Gastroesophageal sphincter (tissue), 3 donors: Measurements from ENCODE around the gene ABAT.

Experiments used
- CTCF ChIP-seq, 4 experiments: fragments of 200-600 bp in 2 of 4; fragments of 450-650 bp in 2 of 4; sonication (generic) in 1 of 4; IDR thresholded peaks; one replicate each; pipeline ENCODE4 v1.5.1; 2017 to 2019; ENCODE audit warnings: antibody characterized with exemption in 4 of 4, mild to moderate bottlenecking in 2 of 4, moderate library complexity in 2 of 4
- POLR2AphosphoS5 ChIP-seq: sonication (generic); formaldehyde crosslinking; IDR thresholded peaks from one replicate; pipeline ENCODE4 v1.6.1; 2017; ENCODE audit warnings: antibody characterized with exemption

GRCh38 chr16:8768283-8768682 lies 93.9 kb downstream of the ABAT start:
- TF ChIP-seq CTCF (IDR thresholded peaks at IDR 0.05) (no peak), POLR2AphosphoS5 (no peak)
